Activated T-cell treated with anti-CD3 and anti-CD28 coated beads, Interleukin-2, amount 50 U/mL, for 48 hours (primary cell): Measurements from ENCODE around the gene HOXB6.

Experiments used
- DNase-seq, 2 experiments: peaks; one replicate each; pipeline ENCODE4 v3.0.0-alpha.2; 2020

HOXB6 gene

DNA sequence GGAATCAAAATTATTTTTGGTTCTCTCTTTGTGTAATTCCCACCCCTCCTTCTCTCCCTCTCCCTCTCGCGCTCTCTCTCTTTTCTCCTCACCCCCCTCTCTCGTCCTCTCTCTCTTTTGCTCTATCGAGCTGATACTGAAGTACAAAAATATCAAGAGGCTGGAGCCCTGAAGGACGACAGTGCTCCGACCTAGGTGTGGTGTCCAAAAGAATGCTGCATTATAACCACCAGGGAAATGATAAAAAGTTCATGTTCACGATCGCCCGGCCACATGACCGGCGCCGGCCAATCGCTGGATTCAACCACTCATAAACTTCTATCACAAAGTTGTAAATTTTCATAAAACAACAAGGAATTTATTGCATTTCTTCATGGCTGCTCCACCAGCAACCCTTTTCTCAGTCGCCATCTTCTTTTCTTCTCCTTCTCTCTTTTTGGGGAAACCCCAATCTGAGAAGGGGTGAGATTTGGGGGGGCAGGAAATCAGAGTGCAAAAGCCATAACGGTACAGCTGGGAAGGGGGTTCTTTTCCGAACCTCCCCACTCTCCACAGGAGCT lies at the start of gene HOXB6:
TSS of gene HOXB6 (minus strand) at position 217 of the 560 bp plus-strand sequence. CDS start 6,836 bp downstream, outside the sequence.
- DNase-seq: no peak

DNA sequence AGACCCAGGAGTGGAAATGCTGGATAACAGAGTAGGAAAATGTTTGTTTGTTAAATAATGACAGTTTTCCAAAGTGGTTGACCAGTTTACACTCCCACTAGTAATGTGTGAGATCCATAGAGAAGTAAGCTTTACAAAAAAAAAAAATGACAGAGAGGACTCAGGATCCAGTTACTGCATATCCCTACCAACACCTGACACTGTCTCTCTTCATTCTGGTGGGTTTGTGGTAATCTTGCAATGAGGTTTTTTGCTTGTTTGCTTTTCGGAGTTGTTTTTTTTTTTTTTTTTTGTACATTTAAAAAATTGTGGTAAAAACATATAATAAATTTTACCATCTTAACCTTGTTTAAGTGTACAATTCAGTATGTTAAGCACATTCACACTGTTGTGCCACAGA lies 45.0 kb upstream of the HOXB6 start:
- no peak for DNase-seq

DNA sequence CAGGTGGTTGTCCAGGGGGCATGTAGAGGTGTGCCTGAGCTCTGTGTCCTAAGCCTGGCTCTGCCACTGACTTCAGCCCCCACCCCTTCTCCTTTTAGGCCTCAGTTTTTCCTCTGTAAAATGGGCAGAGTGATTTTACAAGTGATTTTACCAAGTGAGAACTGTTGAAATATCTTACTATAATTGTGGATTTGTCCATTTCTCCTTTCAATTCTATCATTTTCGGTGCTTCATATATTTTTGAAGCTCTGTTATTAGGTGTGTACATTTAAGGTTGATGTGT lies 43.1 kb upstream of the HOXB6 start:
- no peak for DNase-seq

DNA sequence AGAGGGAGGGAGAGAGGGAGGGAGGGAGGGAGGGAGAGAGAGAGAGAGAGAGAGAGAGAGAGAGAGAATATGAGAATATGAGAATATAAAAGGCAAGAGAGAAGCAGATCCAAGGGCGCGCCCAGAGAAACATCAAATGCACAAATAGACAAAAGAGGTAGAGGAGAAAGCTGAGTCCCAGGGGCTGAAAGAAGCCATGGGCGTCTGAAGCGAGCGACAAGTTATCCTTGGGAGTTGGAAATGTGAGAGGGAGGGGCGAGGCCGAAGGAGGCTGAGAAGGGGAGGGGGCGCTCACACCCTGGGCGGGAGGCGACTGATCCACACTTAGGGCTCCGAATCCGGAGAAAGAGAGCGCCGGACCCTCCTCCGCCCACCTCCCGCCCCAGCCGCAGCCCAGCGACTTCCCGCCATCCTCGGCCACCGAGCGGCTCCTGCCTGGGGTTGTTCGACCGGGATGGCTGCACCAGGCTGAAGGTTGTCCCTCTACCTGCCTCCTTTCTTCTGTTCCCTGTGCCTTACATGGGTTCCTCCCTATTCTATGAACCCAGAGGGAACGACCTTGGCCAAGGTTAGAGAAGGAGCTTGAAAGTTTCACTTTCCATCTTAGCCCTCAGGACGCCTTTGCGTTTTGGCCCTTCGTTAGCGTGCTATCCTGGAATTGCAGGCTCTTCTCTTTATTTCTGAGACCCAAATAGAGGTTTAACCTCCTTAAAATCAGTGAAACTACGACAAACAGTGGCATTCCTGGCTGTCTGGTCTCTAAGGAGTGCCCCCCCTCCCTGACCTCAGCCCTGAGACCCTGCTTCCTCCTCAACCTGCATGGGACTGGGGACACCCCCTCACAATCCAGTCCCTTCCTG lies 42.5 kb upstream of the HOXB6 start:
- no peak for DNase-seq

DNA sequence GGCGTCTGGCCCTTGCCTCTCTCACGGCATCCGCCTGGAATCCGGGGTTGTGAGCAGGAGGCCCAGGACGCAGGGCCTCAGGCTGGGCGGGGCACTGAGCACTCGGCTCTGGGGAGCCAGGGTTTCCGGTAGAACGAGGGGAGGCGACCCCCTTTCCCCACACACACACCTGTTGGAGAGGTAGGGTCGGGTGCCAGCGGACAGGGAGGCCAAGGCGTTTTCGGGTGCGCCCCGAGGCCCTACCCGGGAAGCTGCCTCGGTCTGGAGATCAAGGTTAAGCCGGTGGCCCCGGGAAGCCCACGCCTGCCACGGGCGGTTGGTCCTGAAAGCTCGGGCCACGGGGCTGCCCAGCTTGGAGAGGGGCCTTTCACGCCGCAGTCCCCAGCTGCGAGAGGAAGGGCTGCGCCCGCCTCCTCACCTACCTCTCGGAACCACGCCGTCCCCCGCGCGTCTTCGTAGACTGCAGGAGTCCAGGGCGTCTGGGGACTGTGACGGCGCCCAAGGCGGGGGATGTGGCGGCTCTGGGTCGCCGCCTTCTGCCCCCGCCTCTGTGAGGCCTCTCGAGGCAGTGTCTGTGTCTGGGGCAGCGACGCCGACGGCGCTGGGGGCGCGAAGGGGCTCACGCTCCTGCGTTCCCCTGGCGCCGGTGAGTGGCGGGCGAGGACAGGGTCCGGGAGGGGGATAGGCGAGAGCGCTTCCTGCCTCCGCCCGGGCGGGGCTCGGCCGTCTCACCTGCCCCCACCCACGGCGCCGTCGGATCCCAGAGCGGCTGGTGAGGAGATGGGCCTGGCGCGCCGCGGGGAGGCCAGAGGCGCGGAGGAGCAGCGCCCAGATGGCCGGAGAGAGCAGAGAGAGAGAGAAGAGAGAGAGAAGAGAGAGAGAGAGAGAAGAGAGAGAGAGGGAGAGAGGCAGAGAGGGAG lies 41.7 kb upstream of the HOXB6 start:
- DNase-seq: no peak

DNA sequence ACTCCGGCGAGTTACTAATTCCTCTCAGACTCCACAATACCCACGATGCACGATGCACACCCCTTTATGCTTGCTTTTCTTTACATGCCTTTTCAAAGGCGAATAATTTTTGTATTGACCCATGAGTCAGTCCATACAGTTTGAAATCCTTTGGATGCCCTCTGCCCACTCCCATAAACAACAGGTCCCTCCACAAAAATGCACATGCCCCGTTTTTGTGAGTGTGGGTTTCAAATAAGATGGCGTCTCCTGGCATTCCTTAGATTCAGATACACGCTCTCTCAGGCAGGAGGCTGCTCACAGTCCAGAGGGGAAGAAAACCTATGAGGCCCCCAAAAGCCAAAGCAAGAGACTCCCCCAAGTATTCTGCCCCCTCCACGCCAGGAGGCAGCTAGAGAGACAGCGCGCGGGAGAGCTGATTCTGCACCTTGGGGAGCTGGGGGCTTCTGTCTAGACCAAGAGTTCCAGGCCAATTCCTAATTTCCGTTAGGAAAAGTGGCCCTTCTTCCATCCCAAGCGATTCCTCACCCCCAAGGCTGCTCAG lies 40.9 kb upstream of the HOXB6 start:
- no peak for DNase-seq

DNA sequence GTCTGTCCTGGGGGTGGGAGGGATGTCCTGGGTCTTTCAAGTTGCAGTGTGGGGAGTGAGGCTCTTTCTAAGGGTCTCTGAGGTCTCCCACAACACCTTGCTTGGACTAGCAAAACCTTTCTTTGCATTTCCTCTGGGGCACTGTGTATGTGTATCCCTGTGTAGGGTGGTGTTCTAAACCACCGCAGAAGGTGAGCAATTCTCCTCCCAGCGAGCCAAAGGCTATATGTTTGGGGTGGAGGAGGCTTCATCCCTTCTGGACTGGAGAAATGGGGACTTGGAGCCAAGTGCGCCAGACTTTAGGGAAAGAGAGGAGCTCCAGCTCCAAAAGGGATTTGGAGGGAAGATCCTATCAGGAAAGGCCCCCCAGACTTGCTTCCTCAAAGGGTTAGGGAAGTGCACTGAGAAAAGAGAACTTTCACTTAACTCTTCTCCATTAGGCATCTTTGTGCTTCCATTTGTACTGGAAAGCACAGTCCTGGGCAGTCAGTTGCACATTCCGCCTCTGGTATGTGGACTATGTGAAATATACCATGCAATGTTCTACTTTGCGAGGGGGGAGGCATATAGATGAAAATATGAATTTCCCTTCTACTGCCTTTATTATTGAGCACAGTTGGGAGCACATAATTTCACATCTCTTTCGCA lies 40.2 kb upstream of the HOXB6 start:
- no peak for DNase-seq

DNA sequence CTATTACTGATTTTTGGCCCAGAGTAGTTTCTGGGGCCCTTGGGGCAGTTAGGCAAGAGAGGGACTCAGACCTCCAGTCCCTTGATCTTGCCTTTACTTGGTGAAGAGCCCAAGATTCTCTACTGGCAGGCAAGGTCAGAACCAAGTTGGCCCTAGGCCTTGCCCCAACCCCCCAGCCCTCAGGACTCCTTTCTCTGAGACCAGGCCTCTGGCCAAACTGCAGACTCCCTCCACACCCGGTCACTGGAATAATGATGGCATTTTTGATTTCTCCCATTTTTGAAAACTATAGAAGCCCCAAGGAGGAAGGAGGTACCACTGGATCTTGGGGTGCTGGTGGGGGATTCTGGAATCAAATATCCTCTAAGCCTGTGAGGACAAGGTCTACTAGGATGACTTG lies 39.4 kb upstream of the HOXB6 start:
- DNase-seq: no peak

DNA sequence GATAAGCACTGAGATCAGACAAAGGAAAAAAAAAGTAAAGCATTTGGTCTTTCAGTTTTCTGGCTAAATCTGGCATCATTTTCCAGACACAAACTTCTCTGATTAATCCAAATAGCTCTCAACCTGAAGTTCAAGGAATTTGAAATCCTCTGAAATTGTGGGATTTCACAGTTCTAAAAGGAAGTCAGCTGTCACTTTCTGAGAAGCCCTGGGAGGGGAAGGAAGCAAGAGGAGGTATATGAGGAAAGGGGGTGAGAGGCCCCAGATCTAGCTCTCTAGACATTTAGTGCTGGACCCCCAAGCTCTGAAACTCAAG lies 38.9 kb upstream of the HOXB6 start:
- DNase-seq: no peak

DNA sequence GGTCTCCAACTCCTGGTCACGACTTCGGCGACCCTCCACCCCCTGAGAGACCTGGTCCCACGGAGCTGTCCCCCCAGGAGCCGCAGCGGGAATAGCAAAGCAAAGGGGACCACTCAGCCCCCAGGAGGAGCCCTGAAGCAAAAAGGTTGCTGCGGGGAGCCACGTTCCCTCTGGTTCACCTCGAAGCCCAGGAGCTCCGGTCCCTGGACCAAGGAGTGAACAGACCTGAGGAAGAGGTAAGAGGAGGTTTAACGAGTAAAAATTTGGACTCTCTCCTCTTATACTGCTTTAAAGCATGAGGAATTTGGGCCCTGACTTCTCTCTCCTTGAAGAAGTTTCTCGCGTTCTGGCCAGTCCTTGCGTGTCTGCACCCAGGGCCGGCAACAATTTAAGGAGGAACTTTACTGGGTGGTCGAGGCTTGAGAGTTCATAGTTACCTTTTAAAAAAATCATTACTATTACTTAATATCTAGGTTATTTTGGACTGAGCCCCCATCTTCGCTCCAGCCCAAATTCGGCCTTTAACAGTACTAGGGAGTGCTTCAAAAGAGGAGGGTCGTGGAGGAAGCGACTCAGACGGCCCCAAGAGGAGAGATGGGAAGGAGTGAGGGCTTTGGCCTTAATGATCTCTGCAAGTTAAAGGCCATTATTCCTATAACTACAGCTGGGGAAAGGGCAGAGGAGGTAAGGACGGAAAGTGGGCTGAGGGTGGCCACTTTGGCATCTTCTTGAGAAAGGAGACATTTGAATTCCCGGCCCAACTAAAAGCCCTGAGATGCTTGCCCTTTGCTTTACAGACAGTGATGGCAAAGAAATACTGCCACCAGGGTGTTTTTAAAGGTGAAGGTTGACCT lies 38.3 kb upstream of the HOXB6 start:
- no peak for DNase-seq

DNA sequence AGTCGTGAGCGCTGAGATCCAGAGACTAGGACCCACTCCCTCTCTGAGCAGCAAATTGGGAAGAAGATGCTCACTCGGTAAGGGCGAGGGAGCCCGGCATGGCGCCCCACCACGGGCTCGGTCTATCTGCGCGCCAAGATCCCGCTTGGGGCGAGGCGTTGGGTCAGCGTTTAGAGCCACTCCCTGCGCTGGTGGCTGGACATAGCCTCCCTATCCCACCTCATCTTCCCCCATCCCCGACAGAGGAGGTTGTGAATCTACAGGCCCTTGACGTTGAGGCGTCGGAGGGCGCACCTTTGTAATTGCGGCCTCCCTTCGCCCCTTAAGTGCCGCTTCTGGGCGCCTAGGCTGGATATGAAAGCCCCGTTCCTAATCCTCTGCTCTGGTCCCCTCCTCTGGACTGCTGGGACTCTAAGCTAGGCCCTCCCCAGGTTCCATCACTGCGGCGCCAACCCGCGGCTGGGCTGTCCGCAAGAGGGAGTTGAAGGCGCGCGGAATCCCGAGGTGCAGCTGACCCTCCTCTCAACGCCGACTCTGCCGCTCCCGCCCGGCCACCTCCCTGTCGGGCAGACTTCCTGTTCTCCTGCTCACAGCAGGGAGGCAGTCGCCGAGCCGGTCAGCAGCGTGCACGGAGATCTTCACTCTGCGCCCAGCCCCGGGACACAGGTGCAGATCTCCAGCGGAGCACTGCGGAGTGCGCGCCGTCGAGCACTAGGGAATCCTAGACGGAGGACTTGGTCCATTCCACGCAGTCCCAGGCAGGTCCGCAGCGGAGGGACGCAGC lies 37.5 kb upstream of the HOXB6 start:
- no peak for DNase-seq

DNA sequence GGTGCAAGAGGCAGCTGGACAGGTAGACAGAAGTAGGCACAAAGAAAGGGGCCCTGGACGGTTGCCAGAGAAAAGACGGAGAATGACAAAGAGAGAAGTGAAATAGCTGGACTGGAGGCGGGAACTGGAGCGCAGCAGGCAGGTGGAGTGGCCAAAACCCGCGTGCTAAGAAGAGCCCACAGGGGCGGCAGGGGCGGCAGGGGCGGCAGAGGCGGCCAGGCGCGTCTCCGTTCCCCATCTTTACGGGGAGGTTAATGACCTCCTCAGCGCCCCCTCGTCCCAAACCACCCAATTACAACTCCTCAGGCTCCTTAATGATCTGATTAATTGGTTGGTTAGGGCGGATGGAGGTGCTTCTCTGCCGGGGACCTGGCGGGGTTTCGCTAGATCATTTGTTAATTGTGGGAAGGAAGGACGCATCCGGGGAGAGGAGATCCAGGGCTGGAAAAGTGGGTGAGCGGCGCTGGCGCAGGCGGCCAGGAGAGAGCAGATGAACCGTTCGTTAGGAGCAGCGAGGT lies 36.8 kb upstream of the HOXB6 start:
- DNase-seq: no peak

DNA sequence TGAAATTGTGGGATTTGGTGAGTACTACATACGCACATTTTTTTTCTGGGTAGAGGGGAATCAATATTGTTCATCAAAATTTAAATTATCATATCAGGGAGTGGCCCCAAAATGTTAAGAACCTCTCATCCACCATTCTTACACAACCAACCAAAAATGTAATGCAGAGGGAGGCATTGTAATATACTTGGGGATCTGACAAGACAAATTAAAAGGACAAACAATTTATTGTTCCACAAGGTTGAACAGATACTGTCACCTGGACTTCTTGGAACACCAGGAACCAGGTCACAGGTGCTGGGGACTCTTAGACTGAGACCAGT lies 36.0 kb upstream of the HOXB6 start:
- DNase-seq: no peak

DNA sequence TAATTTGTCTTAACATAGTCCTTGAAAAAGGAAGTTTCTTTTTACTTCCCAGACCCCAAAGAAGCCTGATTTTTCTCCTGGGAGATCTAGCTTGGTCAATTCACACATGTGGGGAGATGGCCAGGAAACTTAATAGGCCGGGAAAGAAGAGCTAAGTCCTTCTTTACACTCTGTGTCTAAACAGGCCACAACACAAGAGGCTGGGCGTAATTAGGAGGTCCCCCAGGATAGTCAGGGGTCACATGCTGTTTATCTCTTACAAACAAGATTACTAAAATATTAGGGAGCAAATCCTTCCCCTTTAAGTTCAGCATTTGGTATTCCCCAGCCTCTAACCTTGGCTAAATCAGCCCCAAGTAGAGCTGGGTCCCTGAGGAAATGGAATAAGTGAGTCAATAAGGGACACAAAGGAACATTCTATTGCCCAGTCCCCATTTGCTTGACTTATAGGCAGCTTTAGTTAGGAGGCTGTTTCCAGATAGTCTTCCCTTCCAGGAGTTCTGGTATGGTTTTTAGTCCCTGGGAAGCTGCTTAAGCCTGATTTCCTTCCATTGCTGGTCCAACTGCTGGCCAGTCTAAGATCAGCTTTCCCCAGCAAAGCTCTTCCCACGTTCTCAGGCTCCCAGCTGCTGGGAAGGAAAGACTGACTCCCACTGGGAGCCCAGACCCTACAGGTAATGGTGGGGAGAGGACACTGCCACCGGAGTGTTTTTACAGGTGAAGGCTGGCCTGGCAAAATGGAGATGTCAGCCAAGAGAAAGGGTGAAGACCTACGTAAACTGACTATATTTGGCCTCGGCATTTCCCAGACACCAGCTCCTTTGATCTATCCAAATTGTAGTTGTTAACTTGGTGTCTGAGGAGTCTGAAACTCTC lies 35.4 kb upstream of the HOXB6 start:
- DNase-seq: no peak

DNA sequence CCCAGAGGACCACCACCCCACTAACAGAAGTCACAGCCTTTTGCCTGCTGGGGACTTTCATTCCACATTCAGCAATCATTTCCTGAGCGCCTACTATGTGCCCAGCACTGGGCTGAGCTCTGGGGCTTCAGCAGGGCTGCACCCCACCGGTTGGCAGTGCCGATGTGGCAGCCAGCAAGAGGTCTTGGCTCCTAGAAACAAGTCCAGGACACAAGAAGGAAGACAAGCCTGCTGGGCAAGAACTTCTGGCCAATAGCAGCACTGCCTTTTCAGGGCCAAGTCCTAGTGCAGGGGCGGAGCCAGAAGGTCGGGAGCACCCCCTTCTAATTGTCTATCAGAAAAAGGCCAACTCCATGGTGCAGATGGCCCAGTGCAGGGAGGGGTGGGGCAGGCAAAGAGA lies 34.4 kb upstream of the HOXB6 start:
- no peak for DNase-seq

DNA sequence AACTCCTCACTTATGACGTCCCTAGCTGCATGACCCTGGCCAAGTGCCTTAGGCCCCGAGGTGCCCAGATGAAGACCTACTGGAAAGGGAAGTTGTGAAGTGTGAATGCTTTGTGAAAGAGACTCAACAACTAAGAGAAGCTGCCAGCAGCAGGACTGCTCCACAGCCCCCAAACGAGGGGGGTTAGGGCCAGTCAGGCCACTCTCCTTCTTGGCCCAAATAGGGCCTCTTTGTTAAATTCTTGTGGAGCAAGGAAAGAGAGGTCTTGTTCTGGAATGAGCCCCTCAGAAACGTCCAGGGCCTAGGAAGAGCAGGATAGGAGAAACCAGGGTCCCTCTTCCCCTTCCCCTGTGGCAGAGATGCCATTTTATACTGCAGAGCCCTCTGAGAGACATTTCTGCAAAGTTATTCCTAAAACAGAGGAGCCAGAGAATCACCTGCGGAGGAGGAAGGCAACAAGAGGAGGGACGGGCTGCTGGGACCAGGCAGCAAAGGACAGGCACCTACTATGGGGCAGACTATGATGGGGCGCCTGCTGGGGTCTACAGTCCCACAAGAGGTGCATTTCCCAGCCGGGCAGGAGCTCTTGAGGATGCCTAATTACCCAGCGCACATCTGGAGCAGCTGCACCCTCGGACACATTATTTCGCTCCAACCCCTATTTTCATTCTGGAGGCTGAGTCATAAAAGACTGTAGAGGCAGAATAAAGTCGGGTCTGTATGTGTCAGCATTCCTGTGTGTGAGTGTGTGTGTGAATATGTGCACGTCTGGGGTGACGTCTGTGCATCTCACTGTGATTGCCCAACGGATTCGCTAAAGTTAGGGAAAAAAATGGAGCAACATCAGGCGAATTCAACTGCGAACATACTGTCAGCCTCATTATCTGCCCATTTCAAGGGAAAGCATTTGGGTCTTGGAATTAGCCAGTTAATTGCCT lies 32.8 kb upstream of the HOXB6 start:
- DNase-seq: no peak

DNA sequence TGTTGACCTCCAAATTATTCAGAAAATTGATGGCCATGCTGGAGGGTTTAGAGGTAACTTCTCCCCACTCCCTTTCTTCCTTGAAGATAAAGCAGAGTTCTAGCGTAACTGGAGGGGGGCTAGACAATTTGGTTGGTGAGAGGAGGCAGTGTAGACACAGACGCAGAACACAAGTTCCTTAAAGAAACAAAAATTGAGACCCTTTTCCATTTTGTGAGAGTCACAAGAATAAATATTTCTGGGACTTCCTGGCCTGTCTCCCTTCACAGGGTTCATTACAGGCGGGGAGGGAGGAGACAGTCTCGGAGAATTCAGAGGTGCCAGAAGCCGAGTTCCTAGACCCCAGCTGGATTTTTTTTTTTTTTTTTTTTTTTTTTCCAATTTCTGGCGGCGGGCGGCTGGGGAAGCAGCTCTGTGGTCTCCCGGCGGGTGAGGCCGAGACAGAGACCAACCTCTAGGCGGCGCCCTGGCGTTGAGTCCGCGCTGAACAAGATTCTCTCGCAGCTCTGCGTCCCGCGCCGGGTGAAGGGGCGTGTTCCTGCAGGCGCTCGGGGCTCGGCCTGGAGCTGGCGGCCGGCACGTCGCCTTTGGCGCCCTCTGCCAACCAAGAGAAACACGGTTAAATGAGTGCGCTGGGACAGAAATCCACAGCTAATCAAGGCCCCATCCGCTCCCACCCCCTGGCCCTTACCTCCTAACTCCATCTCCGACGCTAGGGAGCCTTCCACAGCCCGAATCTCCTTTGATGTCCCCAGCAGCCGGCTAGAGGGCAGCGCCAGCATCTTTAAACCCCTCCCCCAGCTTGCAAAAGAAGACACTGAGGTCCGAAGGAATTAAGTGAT lies 31.6 kb upstream of the HOXB6 start:
- peak; percentile 92 to 93 for DNase-seq
